GM21717 (cell line): ENCODE results near the gene TXNDC16.
"Not testable (repeated sequence)": the region's sequence is repeated elsewhere in the genome, so short reads cannot be mapped to it uniquely, and the experiment has no call there.

Experiments
- ATAC-seq: cut with Tn5 transposase; IDR thresholded peaks from one replicate; pipeline ENCODE4 v1.9.1; 2021; ENCODE audit warnings: mild to moderate bottlenecking, moderate library complexity; ENCODE audit not compliant: unreplicated experiment

Gene TXNDC16, protein sequence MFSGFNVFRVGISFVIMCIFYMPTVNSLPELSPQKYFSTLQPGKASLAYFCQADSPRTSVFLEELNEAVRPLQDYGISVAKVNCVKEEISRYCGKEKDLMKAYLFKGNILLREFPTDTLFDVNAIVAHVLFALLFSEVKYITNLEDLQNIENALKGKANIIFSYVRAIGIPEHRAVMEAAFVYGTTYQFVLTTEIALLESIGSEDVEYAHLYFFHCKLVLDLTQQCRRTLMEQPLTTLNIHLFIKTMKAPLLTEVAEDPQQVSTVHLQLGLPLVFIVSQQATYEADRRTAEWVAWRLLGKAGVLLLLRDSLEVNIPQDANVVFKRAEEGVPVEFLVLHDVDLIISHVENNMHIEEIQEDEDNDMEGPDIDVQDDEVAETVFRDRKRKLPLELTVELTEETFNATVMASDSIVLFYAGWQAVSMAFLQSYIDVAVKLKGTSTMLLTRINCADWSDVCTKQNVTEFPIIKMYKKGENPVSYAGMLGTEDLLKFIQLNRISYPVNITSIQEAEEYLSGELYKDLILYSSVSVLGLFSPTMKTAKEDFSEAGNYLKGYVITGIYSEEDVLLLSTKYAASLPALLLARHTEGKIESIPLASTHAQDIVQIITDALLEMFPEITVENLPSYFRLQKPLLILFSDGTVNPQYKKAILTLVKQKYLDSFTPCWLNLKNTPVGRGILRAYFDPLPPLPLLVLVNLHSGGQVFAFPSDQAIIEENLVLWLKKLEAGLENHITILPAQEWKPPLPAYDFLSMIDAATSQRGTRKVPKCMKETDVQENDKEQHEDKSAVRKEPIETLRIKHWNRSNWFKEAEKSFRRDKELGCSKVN

DNA sequence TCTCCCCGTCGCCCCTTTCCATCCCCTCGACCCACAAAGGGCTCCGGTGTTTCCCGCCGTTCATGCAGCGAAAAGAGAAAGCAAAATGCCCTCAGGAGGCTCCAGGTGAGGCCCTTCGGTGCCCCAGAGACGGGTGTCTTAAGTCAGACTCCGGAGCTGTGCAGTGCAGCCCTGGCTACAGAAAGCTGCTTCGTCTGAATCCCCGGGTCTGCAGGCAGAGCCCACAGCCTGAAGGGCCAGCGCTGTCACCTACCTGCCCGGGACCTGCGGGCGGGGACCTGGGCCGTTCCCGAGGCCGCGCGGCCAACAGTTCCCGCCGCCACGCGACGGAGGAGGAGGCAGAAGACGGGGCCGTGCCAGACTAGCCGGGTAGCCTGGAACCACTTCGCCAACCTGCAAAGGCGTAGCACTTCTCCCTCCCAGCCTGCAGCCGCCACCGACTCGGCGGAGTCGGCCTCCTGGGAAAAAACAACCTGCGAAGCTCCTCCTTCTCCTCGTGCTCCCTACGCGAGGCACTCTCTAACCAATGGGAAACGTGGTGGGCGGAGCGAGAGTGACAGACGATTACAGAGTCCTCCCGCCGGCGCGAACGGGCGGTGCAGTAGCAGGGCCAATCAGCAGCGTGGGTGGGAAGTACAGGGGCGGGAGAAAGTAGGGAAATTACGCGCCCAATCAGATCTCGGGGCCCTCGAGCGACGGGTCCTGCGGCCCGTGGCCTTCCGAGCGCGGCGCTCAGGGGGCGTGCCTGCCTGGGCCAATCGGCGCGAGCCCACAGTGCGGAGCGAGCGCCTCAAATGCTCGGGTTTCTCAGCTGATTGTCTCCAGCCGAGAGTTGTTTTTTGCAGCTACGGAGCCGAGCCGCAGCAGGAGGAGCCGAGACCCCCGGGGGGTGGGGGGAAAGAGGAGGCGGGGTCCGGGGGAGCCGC is at the start of gene TXNDC16, which contains the start of gene GPR137C:
Gene TXNDC16, minus strand, starts transcription at position 443 of the 926 bp plus-strand sequence. CDS start 8,948 bp downstream, outside the sequence.
Gene GPR137C, plus strand, starts transcription at position 774 of the 926 bp plus-strand sequence. CDS start 312 bp downstream, outside the sequence.
- ATAC-seq: peak; percentile 95

GRCh38 chr14:52599974-52600373 is 47.7 kb upstream of the TXNDC16 start:
- no peak for ATAC-seq

GRCh38 chr14:52598568-52598967 is 46.3 kb upstream of the TXNDC16 start:
- ATAC-seq: no peak

GRCh38 chr14:52596861-52597260 is 44.6 kb upstream of the TXNDC16 start:
- ATAC-seq: no peak

DNA sequence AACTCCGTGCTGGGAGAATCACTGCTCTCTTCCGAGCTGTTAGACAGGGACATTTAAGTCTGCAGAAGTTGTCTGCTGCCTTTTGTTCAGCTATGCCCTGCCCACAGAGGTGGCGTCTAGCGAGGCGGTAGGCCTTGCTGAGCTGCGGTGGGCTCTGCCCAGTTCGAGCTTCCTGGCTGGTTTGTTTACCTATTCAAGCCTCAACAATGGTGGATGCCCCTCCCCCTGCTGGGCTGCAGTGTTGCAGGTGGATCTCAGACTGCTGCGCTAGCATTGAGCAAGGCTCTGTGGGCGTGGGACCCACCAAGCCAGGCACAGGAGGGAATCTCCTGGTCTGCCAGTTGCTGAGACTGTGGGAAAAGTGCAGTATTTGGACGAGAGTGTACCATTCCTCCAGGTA is 44.0 kb upstream of the TXNDC16 start:
- no peak for ATAC-seq

GRCh38 chr14:52590318-52590717 is 38.0 kb upstream of the TXNDC16 start:
- ATAC-seq: no peak

- no peak for ATAC-seq
These were observed 37.3 kb upstream of the TXNDC16 start for GRCh38 chr14:52589646-52590045.

- ATAC-seq: no peak
These were observed 31.2 kb upstream of the TXNDC16 start for GRCh38 chr14:52583544-52583943.

- no peak for ATAC-seq
These were observed 23.6 kb upstream of the TXNDC16 start for GRCh38 chr14:52575858-52576257.

DNA sequence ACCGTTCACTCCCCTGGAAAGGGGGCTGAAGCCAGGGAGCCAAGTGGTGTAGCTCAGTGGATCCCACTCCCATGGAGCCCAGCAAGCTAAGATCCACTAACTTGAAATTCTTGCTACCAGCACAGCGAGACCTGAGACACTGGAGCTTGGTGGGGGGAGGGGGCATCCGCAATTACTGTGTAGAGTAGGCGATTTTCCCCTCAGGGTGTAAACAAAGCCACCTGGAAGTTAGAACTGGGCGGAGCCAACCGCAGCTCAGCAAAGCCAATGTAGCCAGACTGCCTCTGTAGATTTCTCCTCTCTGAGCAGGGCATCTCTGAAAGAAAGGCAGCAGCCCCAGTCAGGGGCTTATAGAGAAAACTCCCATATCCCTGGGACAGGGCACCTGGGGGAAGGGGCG is 16.1 kb upstream of the TXNDC16 start:
- ATAC-seq: not testable (repeated sequence)

- no peak for ATAC-seq
These were observed 10.8 kb upstream of the TXNDC16 start for GRCh38 chr14:52563120-52563519.

- no peak for ATAC-seq
These were observed 6.4 kb upstream of the TXNDC16 start for GRCh38 chr14:52558688-52559087.

- no peak for ATAC-seq
These were observed 1.6 kb upstream of the TXNDC16 start for GRCh38 chr14:52553671-52554575.

DNA sequence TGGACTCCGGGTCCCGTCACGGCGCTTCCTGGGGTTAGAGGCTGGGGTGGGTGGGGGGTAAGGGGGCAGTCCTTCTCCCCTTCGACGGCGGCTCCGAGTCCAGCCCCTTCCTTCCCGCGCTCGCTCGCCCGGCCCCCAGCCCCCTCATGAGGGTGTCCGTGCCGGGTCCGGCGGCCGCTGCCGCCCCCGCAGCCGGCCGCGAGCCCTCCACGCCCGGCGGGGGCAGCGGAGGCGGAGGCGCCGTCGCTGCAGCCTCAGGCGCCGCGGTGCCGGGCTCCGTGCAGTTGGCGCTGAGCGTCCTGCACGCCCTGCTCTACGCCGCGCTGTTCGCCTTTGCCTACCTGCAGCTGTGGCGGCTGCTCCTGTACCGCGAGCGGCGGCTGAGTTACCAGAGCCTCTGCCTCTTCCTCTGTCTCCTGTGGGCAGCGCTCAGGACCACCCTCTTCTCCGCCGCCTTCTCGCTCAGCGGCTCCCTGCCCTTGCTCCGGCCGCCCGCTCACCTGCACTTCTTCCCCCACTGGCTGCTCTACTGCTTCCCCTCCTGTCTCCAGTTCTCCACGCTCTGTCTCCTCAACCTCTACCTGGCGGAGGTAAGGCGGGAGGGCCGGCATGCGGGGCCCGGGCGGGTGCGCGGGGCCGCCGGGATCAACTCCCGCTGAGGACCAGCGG is 831 bp upstream of the TXNDC16 start:
- ATAC-seq: peak; percentile 29

- ATAC-seq: no peak
These were observed 626 bp downstream of the TXNDC16 start for GRCh38 chr14:52551696-52552062.

DNA sequence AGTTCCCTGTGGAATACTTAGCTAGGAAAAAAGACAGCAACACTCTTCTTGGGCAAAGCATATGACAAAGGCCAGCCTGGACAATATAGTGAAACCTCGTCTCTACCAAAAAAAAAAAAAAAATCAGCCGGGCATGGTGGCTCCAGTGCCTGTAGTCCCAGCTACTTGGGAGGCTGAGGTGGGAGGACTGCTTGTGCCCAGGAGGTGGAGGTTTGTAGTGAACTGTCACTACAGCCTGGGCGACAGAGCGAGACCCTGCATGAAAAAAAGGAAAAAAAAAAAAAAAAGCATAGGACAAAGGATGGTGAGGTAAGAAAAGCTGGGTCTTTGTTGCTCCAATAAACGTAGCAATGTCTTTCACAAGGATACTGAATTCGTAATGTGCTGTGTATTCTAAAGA is 1.1 kb downstream of the TXNDC16 start:
- no peak for ATAC-seq

- no peak for ATAC-seq
These were observed 1.6 kb downstream of the TXNDC16 start for GRCh38 chr14:52550661-52551060.

- no peak for ATAC-seq
These were observed 4.8 kb downstream of the TXNDC16 start for GRCh38 chr14:52547526-52547925.

- no peak for ATAC-seq
These were observed 5.3 kb downstream of the TXNDC16 start for GRCh38 chr14:52547027-52547426.
